Activated B cell treated with CpG ODN at 0.5 μM for 24 hours (primary cell): ENCODE data around the gene POFUT2. TPM values are rescaled to one million over a fixed set of nuclear protein-coding genes. Genes with fewer than 3 reads are reported as not detected.

Source experiments
- ATAC-seq: fragments of 200-7000 bp; cut with Tn5 transposase; one replicate; pipeline ENCODE4 v1.10.0; 2021; ENCODE audit warnings: low read depth, mild to moderate bottlenecking, moderate library complexity
- CTCF ChIA-PET: fragments of 350-600 bp; sonication (Branson Sonifier 250); formaldehyde crosslinking; loops from one replicate; lab custom pipeline; 2021; ENCODE audit warnings: antibody characterized with exemption; lab: Charles Lee
- POLR2A ChIA-PET: fragments of 350-600 bp; sonication (Branson Sonifier 250); formaldehyde crosslinking; loops from one replicate; lab custom pipeline; 2021; ENCODE audit warnings: antibody characterized with exemption; lab: Charles Lee
- DNase-seq: peaks from one replicate; pipeline ENCODE4 v3.0.0; 2022
- H3K27ac Mint-ChIP-seq: one replicate; pipeline ENCODE4 v1.8.0; 2020; ENCODE audit warnings: mixed read lengths
- H3K27me3 Mint-ChIP-seq: one replicate; pipeline ENCODE4 v1.8.0; 2021; ENCODE audit warnings: mixed read lengths
- H3K36me3 Mint-ChIP-seq: one replicate; pipeline ENCODE4 v1.8.0; 2021; ENCODE audit warnings: low read depth, mixed read lengths
- H3K4me1 Mint-ChIP-seq: one replicate; pipeline ENCODE4 v1.8.0; 2021; ENCODE audit warnings: mixed read lengths
- H3K4me3 Mint-ChIP-seq: one replicate; pipeline ENCODE4 v1.8.0; 2020; ENCODE audit warnings: mild to moderate bottlenecking, mixed read lengths
- H3K9me3 Mint-ChIP-seq: one replicate; pipeline ENCODE4 v1.8.0; 2020; ENCODE audit warnings: mixed read lengths
- intact Hi-C: fragments of 100-400 bp; cut with micrococcal nuclease; formaldehyde crosslinking; loops from one replicate; pipeline ENCODE4 v1.15.1; 2024
- total RNA-seq: library from RNA; stranded (reverse); gene quantifications from 2 replicates; pipeline ENCODE4 v1.2.3, GENCODE V29; 2022
- TF ChIP-seq, protein P1 (sequence below): fragments of 200-600 bp; IDR thresholded peaks from one replicate; pipeline ENCODE4 v1.8.0; 2022; ENCODE audit warnings: antibody characterized with exemption, mild to moderate bottlenecking

The POFUT2 gene
- total RNA-seq, 1 donor from 2014 or later: 21.4 TPM

DNA sequence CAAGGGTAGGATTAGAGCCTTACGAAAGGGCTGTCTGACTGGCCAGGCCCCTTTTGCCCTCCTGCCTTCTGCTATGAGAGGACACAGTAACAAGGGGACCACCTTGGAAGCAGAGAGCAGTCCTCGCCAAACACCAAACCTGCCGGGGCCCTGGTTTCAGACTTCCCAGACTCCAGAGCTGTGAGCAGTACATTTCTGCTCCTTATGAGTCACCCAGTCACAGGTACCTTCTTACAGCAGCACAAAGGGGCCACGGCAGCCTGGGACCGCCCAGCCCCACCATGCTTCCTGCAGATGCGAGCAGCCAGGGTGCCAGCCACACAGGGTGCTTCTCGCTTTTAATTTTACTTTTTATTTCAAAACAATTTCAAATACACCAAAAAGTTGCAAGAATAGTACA lies 17.2 kb upstream of the POFUT2 start:
- DNase-seq (no peak), ATAC-seq (no peak)
- CTCF ChIA-PET: no interaction called here
- Mint-ChIP-seq H3K27ac (no peak overlapping the region), H3K9me3 (no peaks in the 10 kb centered on the region), H3K27me3 (peaks cover 13% of the 10 kb centered on the region), H3K4me1 (no peaks in the 10 kb centered on the region), H3K4me3 (no peak overlapping the region), H3K36me3 (no peaks in the 10 kb centered on the region)
- POLR2A ChIA-PET: no interaction called here
- TF ChIP-seq, protein P1, sequence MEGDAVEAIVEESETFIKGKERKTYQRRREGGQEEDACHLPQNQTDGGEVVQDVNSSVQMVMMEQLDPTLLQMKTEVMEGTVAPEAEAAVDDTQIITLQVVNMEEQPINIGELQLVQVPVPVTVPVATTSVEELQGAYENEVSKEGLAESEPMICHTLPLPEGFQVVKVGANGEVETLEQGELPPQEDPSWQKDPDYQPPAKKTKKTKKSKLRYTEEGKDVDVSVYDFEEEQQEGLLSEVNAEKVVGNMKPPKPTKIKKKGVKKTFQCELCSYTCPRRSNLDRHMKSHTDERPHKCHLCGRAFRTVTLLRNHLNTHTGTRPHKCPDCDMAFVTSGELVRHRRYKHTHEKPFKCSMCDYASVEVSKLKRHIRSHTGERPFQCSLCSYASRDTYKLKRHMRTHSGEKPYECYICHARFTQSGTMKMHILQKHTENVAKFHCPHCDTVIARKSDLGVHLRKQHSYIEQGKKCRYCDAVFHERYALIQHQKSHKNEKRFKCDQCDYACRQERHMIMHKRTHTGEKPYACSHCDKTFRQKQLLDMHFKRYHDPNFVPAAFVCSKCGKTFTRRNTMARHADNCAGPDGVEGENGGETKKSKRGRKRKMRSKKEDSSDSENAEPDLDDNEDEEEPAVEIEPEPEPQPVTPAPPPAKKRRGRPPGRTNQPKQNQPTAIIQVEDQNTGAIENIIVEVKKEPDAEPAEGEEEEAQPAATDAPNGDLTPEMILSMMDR: no peak
- intact Hi-C loops: no loop called here

DNA sequence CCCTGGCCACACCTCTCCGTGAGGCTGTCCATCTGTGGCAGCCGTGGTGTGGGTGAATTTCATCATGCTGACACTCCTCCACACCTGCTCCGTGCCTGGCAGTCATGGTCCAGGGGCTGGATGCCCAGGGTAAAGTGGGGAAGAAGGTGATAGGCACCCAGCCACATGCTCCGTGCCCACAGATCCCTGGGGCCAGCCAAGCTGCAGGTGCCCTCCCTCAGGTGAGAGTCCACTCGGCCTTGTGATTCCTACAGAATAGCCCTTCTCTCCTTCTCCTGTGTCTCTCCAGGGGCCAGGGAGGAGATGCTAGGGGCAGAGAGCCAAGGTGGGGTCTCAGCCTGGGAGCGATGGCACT lies 16.8 kb upstream of the POFUT2 start:
- CTCF ChIA-PET: no interaction called here
- TF ChIP-seq, protein P1: no peak

GRCh38 chr21:45303751-45304475 lies 16.2 kb upstream of the POFUT2 start:
- POLR2A ChIA-PET: no interaction called here
- Mint-ChIP-seq H3K4me3 (no peak overlapping the region), H3K36me3 (no peaks in the 10 kb centered on the region), H3K4me1 (no peaks in the 10 kb centered on the region), H3K27ac (no peak overlapping the region), H3K27me3 (peaks cover 10% of the 10 kb centered on the region), H3K9me3 (no peaks in the 10 kb centered on the region)
- ATAC-seq (no peak), DNase-seq (no peak)
- TF ChIP-seq, protein P1: no peak
- intact Hi-C loops: no loop called here
- CTCF ChIA-PET: no interaction called here

More for the DNA sequence above, 16.8 kb upstream of the POFUT2 start:
- no peaks in the 10 kb centered on the region for H3K9me3 Mint-ChIP-seq
- no peak overlapping the region for H3K27ac Mint-ChIP-seq
- H3K36me3 Mint-ChIP-seq: no peaks in the 10 kb centered on the region
- ATAC-seq (no peak), DNase-seq (no peak)
- POLR2A ChIA-PET: no interaction called here
- peaks cover 11% of the 10 kb centered on the region for H3K27me3 Mint-ChIP-seq
- no peak overlapping the region for H3K4me3 Mint-ChIP-seq
- intact Hi-C loops: no loop called here
- H3K4me1 Mint-ChIP-seq: no peaks in the 10 kb centered on the region

DNA sequence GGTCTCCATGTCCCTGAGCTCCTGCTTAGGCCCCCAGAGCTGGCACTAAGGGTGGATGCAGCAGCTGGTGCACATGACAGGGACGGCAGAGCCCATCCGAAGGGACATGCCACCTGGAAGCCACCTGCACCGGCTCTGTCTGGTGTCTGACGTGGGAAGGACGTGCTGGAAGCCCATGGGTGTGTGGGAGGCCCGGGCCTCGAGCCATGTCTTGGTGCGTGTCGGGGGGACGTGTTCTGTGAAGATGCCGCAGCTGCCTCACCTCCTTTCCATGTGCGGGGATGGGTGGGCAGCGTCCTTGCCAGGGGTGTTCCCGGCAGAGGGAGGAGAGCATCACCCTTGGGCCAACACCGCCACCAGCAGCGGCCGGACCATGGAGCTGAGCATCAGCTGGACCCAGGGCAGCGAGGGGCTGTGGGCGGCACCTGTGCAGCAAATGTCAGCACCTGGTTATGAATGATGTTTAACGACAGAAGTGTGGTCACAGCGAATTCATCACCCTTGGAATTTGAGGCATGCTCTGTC lies 15.5 kb upstream of the POFUT2 start:
- Mint-ChIP-seq H3K36me3 (no peaks in the 10 kb centered on the region), H3K9me3 (no peaks in the 10 kb centered on the region), H3K4me1 (no peaks in the 10 kb centered on the region), H3K27me3 (peaks cover 10% of the 10 kb centered on the region), H3K27ac (no peak overlapping the region), H3K4me3 (no peak overlapping the region)
- ChIA-PET CTCF (no interaction called here), POLR2A (no interaction called here)
- intact Hi-C loops: no loop called here
- ATAC-seq (no peak), DNase-seq (no peak)
- TF ChIP-seq, protein P1: no peak

GRCh38 chr21:45302082-45303061 lies 14.7 kb upstream of the POFUT2 start:
- Mint-ChIP-seq H3K27me3 (peaks cover 9% of the 10 kb centered on the region), H3K4me1 (no peaks in the 10 kb centered on the region), H3K27ac (no peak overlapping the region), H3K36me3 (no peaks in the 10 kb centered on the region), H3K4me3 (no peak overlapping the region), H3K9me3 (no peaks in the 10 kb centered on the region)
- POLR2A ChIA-PET: no interaction called here
- ATAC-seq (no peak), DNase-seq (no peak)
- intact Hi-C loops: no loop called here
- CTCF ChIA-PET: no interaction called here
- TF ChIP-seq, protein P1: no peak
